ENCODE measurements around the gene VCP.

The VCP gene

DNA sequence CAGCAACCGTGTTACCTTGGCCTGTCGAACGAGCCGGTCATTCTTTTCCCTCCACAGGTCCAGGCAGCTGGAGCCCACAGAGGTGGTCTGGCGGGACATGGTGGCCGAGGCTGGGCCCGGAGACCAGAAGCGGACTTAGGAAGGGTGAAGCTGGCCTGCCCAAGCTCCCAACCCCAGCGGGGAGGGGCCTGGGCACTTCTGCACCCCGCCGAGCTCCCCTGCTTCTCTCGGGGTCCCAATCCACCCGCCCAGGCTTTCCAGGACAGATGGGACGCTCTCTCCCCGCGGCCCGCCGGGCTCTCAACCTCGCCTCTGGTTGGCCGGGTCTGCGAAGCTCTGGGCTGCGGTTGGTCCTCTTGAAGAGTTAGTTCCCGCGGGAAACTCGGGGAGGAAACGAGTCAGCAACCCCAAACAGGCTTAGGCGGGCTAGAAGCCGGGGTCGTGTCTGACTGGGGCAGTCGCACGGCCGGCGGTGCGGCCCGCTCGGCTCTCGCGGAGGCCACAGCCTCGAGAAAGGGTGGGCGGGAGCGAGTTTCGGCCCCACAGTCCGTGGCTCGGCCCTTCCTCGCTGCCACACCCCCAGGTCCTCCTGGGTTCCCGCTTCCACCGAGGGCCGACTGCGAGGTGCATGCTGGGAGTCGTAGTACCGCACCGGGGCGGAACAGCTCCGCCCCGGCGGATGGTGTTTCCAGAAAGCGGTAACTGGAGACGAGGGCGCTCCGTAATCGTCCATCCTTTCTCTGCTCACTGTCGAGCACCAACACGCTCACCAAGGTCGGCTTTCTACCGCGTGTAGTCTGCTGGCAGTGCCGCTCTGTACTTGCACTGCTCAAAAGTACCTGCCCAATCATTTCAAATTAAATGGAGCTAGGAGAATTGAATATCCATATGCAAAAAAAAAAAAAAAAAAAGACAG lies 7.3 kb upstream of the VCP start, which contains the start of gene FANCG:
TSS of gene FANCG (minus strand) at position 517 of the 916 bp plus-strand sequence. CDS start at position 99, 418 bp downstream.
- Mint-ChIP-seq H3K27ac (peak within 1 kb of the TSS; percentile 96), H3K4me1 (peaks cover 36% of the 10 kb centered on the region), H3K36me3 (peaks cover 46% of the 10 kb centered on the region), H3K9me3 (no peaks in the 10 kb centered on the region), H3K4me3 (peak within 1 kb of the TSS; percentile 95)
- ATAC-seq (peak; percentile 94), DNase-seq (ENCODE audit: low spot score in 2 of 2) (peak; percentile 72 to 93)

DNA sequence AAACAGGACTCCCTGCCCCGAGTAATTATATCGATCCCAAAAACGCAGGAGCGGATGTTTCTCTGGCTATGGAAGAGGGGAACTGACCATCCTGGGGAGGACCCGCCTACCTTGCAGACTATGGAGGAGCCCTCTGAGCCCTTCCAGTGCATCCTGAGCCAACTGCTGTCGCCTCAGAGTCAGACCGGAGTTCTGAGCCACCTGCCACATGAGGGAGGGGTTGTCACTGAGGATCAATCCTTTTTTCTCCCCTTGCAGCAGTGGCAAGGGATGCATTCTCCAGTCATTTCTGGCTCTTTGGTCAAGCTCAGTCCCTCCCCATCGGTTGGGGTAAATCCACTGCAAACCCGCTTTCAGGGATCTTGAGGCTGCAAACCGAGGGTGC lies 6.6 kb upstream of the VCP start:
- H3K27ac Mint-ChIP-seq, result peak overlapping the region; percentile 96
- H3K9me3 Mint-ChIP-seq, result no peaks in the 10 kb centered on the region
- peaks cover 42% of the 10 kb centered on the region for H3K4me1 Mint-ChIP-seq
- H3K36me3 Mint-ChIP-seq, result peaks cover 52% of the 10 kb centered on the region
- peak overlapping the region; percentile 95 for H3K4me3 Mint-ChIP-seq
- ATAC-seq (peak; percentile 2), DNase-seq (ENCODE audit: low spot score in 2 of 2) (peak in 1 of 2 donors; percentile 58)

DNA sequence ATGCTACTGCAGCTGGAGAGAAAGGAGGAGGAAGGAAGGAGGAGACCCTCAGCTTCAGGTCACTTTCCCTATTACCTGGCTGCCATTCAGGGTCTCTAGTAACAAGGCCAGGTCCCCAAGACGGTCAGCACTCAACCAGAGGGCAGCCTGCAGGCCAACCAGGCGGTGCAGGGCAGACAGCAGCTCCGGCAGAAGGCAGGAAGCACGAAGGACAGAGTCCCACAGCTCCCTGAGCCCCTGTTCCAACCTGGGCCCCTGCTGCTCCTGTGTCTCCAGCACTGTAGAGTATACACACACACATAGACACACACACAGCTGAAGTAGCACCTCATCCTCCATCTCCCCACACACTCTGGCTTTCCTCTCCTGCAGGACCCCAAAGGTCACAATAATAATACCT lies 5.6 kb upstream of the VCP start:
- H3K36me3 Mint-ChIP-seq, result peaks cover 59% of the 10 kb centered on the region
- ATAC-seq (no peak), DNase-seq (ENCODE audit: low spot score in 2 of 2) (no peak)
- no peaks in the 10 kb centered on the region for H3K9me3 Mint-ChIP-seq
- peak overlapping the region; percentile 95 for H3K4me3 Mint-ChIP-seq
- H3K27ac Mint-ChIP-seq, result peak overlapping the region; percentile 96
- H3K4me1 Mint-ChIP-seq, result peaks cover 52% of the 10 kb centered on the region

DNA sequence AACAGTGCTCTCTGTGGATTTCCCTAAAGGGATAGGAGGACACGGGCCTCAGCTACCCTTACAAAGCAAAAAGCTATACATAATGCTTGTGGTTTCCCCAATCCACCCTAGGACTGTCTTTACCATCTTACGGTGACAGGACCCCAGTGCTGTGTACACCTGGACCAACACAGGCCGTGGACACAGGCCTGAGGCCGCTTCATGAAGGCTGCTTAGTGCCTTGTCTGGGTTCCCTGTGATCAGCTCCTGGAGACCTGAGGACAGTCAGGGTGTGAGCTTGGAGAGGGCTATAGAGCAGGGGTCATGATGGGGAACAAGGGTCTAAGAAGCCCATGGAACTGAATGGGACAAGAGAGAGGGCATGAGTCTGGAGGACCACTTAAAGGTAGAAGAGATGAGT lies 4.4 kb upstream of the VCP start:
- H3K9me3 Mint-ChIP-seq, result no peaks in the 10 kb centered on the region
- peak overlapping the region; percentile 1 for H3K27ac Mint-ChIP-seq
- DNase-seq (ENCODE audit: low spot score in 2 of 2), result no peak
- H3K4me3 Mint-ChIP-seq, result peak overlapping the region; percentile 95
- peaks cover 59% of the 10 kb centered on the region for H3K4me1 Mint-ChIP-seq
- no peak for ATAC-seq
- peaks cover 69% of the 10 kb centered on the region for H3K36me3 Mint-ChIP-seq

DNA sequence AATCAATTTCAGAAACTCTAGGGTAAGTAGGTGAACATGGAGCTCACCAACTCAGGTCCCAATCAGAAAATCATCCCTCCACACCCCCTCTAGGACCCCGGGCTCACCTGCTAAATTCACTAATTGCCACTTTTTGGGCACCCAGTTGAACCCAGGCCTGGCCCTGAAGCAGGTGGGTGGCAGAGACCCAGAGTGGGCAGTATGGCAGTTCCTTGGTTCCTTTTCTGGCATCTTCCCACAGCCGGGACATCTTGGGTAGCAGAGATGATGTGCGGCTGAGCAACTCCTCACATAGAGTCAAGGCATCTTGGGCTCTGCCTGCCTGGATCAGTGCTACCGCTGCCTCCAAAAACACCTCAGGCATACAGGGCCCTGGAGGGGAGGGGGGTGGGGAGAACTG lies 2.9 kb upstream of the VCP start:
- Mint-ChIP-seq H3K4me3 (no peak overlapping the region), H3K4me1 (peaks cover 65% of the 10 kb centered on the region), H3K27ac (no peak overlapping the region), H3K9me3 (no peaks in the 10 kb centered on the region), H3K36me3 (peaks cover 84% of the 10 kb centered on the region)
- ATAC-seq (no peak), DNase-seq (ENCODE audit: low spot score in 2 of 2) (no peak)

DNA sequence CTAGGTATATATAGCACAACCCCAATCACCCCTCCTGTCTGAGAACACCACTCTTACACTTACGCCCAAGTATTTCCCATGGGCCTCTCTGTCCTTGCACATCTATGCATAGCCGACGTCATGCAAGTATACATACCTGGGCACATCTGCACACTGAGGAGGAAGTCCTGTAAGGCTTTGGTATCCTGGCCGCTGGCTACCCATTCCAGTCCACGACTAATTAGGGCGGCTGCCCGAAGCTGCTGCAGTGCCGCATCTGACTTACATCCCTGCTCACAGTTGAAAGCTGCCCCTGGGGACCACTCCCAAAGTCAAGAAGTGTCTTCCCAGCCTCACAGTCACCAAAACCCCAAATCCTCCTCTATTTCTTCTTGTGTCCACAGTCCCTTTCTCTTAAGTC lies 2.4 kb upstream of the VCP start:
- Mint-ChIP-seq H3K27ac (no peak overlapping the region), H3K4me1 (peaks cover 65% of the 10 kb centered on the region), H3K36me3 (peaks cover 84% of the 10 kb centered on the region), H3K4me3 (no peak overlapping the region), H3K9me3 (no peaks in the 10 kb centered on the region)
- DNase-seq (ENCODE audit: low spot score in 2 of 2), result no peak
- no peak for ATAC-seq

DNA sequence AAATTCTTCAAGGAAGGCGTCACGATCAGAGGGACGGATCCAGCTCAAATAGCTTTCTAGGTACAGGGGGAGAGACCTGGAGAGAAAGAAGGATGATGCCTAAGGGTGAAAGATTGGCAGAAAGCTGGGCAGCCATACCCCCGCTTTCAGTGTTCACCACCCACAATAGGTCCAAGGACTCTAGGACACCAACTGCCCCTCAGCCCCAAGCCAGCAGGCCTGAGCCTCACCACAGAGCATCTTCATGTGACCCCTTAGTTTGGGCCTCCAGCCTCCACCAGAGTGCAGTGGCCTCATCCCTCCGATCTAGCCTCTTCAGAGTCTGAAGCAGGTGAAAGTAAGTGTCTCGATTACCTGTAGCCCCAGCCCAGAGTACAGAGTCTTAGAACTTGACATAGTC lies 1.7 kb upstream of the VCP start:
- ATAC-seq (no peak), DNase-seq (ENCODE audit: low spot score in 2 of 2) (no peak)
- Mint-ChIP-seq H3K36me3 (peaks cover 86% of the 10 kb centered on the region), H3K4me1 (peaks cover 71% of the 10 kb centered on the region), H3K27ac (peak overlapping the region; percentile 97), H3K4me3 (peak overlapping the region; percentile 88), H3K9me3 (no peaks in the 10 kb centered on the region)

DNA sequence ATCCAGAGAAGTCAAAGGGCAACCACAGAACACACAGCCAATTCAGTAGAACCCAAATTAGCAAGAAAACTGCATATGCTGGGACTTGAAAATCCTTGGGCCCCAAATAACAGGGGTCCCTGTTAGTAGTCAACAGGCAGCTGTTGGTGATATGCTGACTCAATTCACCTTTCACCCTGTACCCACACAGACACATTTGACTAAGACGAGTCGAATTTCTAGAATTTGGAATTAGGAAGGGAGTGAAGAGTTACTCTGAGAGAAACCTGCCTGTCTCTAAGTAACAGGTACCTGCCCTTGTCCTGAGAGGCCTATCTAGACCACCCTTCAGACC lies 821 bp upstream of the VCP start:
- peaks cover 75% of the 10 kb centered on the region for H3K4me1 Mint-ChIP-seq
- peak overlapping the region; percentile 97 for H3K27ac Mint-ChIP-seq
- H3K4me3 Mint-ChIP-seq, result peak overlapping the region; percentile 88
- no peaks in the 10 kb centered on the region for H3K9me3 Mint-ChIP-seq
- peaks cover 91% of the 10 kb centered on the region for H3K36me3 Mint-ChIP-seq
- ATAC-seq (peak; percentile 56), DNase-seq (ENCODE audit: low spot score in 2 of 2) (no peak)

DNA sequence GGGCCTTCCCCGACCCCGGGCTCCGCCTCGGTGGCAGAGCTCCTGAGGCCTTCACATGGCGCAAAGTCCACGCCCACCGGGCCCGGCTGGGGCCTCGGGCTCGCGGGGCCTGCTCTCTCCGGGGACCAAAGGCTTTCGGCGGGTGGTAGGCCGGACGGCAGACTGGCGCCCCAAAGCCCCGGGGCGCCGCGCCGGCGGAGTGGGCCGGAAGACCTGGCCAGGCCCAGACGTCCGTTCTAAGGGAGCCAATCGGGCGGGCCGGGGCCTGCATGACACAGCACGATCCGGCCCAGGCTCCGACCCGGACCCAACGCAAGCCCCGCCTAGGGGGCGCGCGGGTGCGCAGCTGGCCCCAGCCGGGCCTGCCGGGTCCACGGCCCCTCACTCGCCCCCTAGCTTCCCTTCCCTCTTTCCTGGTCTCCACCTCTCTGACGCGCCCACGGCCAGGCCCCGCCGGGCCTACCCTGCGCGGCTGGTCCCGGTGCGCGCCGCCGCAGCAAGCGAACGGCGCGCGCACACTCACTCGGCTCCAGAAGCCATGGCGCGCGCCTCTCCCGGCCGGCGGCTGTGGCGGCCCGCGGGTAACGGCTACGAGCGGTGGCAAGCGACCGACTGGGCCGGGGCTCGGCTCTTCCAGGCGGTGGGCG lies 488 bp downstream of the VCP start:
- Mint-ChIP-seq H3K4me3 (peak overlapping the region; percentile 88), H3K27ac (peak overlapping the region; percentile 97), H3K9me3 (no peaks in the 10 kb centered on the region), H3K36me3 (peaks cover 91% of the 10 kb centered on the region), H3K4me1 (peaks cover 75% of the 10 kb centered on the region)
- DNase-seq (ENCODE audit: low spot score in 2 of 2) (peak; percentile 65 to 88), ATAC-seq (peak; percentile 69)

DNA sequence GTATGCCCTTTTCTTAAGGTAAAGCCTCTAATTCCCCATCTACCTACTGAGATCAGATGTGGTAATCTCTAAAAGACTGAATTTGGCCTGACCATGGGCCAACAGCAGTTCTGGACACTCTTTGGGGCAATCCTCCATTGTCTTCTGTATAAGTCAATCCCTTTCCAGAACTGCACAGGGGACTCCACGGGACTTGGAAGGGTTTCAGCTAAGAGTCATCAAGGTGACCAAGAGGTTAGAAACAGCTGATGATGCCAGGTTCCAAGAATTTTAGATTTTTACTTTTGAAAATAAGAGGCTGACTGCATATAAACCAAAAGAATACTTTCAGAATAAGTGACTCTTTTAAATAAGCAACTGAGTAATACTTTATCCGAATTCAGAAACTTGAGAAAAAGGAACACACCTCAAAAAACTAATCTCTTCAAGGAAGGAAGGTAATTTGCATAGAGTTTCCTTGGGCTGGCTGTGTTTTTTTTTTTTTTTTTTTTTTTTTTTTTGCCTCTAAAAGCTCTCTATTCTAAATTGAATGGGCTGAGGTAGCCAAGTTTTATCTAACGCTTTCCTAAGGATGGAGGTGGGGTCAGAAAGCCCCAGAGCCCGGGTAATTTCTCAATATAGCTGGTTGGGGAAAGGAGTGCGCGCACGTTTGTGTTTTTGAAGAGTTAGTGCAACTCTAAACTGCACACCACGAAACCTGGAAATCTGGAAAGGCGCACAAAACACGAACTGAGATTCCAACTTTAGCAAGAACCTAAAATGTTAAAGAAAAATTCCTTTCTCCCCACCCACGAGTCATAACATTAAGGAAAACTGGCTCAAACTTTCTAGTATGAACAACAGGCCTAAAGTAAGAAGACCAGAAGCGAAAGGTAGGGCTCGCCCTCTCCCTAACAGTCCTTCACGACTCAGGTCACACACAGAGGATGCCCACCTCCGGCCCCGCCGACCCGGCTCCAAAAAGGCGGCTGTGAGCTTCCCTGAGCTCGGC lies 1.3 kb downstream of the VCP start:
- Mint-ChIP-seq H3K36me3 (peaks cover 93% of the 10 kb centered on the region), H3K9me3 (no peaks in the 10 kb centered on the region), H3K4me3 (peak overlapping the region; percentile 88), H3K27ac (peak overlapping the region; percentile 97), H3K4me1 (peaks cover 73% of the 10 kb centered on the region)
- ATAC-seq (no peak), DNase-seq (ENCODE audit: low spot score in 2 of 2) (no peak)

DNA sequence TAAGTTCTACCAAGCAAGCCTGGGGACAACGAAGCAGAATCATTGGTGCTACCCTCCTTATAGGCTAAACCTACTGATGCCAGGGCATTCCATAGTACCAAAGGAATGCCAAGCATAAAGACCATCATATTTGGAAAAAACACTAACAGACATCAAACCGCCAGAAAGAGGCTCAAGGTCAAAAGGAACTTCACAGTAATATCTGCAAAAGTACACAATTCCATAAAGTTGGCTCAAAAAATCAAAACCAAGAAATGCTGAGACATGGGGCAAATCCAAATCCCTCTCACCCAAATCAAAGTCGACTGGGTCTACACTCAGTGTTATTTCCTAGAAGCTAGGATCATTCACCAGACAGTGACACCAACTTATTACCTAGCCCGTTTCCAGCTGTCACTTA lies 3.4 kb downstream of the VCP start:
- ATAC-seq, result no peak
- Mint-ChIP-seq H3K27ac (peak overlapping the region; percentile 14), H3K9me3 (no peaks in the 10 kb centered on the region), H3K4me3 (peak overlapping the region; percentile 88), H3K36me3 (peaks cover 95% of the 10 kb centered on the region), H3K4me1 (peaks cover 61% of the 10 kb centered on the region)
- no peak for DNase-seq (ENCODE audit: low spot score in 2 of 2)

DNA sequence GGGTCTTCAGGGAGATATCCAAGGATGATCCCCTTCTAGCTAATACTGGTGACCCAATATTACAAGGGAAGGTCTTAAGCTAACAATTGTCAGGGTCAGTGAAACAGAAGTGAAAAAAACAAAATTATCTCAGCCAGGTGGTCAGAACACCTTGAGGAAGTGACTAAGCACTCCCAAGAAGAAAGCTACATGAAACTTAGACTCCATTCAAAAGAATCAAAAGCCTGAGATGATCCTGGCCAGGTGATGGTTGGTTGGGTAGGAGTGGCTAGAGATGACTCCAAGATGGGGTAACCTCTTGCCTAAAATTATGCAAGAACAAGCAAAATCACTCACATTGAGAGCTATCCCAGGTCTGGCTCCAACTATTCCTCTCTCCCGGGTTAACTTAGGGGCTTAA lies 5.4 kb downstream of the VCP start:
- DNase-seq (ENCODE audit: low spot score in 2 of 2) (no peak), ATAC-seq (no peak)
- Mint-ChIP-seq H3K4me1 (peaks cover 50% of the 10 kb centered on the region), H3K27ac (peak overlapping the region; percentile 10), H3K4me3 (no peak overlapping the region), H3K9me3 (no peaks in the 10 kb centered on the region), H3K36me3 (peaks cover 98% of the 10 kb centered on the region)

DNA sequence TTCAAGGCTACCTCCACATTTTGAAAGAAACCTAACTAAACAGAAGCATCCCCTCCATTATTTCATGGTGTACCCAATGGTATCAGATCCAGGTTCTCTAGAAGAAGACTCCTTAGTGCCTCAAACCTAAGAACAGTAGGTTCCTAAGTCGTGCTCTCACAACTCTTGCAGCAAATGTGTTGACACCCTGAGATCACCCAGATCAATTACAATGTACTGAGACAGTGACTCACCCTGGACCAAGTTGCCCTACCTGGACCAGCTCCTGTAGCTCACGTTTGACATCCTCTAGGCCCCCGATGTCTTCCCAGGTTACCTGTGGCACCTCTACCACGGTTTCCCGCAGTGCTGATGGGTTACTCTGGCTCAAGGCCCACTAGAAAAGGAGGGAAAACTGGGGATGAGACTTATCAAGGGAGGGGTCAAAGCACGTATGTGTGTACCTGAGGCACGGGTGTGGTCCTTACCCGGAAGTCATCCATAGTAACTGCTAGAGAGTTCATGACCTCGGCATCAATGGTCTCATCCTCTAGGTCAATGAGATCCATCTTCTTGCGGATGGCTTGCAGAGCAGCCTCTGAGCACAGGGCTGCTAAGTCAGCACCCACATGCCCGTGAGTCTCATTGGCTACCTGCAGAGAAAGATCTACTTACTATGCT lies 11.7 kb downstream of the VCP start:
- Mint-ChIP-seq H3K36me3 (peaks cover 100% of the 10 kb centered on the region), H3K9me3 (no peaks in the 10 kb centered on the region), H3K4me3 (no peak overlapping the region), H3K4me1 (peaks cover 14% of the 10 kb centered on the region), H3K27ac (peak overlapping the region; percentile 45)
- ATAC-seq (no peak), DNase-seq (ENCODE audit: low spot score in 2 of 2) (no peak)

DNA sequence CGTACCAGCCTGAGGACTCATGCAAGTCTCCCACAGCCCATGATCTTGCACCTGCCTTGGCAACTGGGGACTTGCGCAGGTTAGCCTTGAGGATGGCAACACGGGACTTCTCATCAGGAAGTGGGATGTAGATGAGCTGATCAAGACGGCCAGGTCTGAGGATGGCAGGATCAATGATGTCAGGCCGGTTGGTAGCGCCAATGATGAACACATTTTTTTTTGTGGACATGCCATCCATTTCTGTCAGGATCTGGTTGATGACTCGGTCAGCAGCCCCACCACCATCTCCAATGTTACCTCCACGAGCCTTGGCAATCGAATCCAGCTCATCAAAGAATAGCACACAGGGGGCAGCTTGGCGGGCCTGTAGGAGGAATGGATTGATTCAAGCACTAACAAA lies 13.0 kb downstream of the VCP start:
- H3K4me3 Mint-ChIP-seq, result no peak overlapping the region
- no peak for ATAC-seq
- H3K9me3 Mint-ChIP-seq, result no peaks in the 10 kb centered on the region
- no peak overlapping the region for H3K27ac Mint-ChIP-seq
- H3K36me3 Mint-ChIP-seq, result peaks cover 100% of the 10 kb centered on the region
- no peak for DNase-seq (ENCODE audit: low spot score in 2 of 2)
- H3K4me1 Mint-ChIP-seq, result peaks cover 14% of the 10 kb centered on the region

DNA sequence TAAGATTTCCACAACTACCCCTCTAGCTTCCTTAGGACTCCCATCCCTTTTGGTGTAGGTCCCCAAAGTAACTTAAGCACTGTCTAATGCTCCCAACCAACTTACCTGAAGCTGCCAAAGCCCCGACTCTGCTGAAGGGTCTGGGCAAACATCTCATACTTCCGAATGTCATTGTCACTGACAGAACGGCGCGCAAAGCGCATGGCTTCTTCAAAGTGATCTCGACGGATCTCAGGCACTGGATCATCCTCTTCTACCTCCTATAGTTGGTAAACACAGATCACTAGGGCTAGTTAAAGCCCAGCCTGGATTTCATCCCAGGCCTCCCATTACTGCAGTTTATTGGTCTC lies 15.2 kb downstream of the VCP start:
- Mint-ChIP-seq H3K9me3 (no peaks in the 10 kb centered on the region), H3K27ac (peak overlapping the region; percentile 33)
- DNase-seq (ENCODE audit: low spot score in 2 of 2), result no peak

More for the DNA sequence above, 15.2 kb downstream of the VCP start:
- Mint-ChIP-seq H3K4me1 (peaks cover 10% of the 10 kb centered on the region), H3K4me3 (no peak overlapping the region), H3K36me3 (peaks cover 100% of the 10 kb centered on the region)
- ATAC-seq, result no peak

Measured in stimulated activated effector memory CD8-positive, alpha-beta T cell treated with anti-CD3 and anti-CD28 coated beads, Interleukin-12 subunit alpha, Interleukin-12 subunit beta, amount 100 ng/mL, for 72 hours (primary cell).